ENCODE data around the gene BICC1.

BICC1 gene

GRCh38 chr10:58776568-58777318 is 264.1 kb downstream of the BICC1 start:
- ChIA-PET CTCF (interaction anchor here (0.7 to 3.2 kb wide), 5 partner anchors 15 to 477 kb away, joined by 3 to 29 read pairs (median 4); no protein-coding TSS in a partner anchor), POLR2A (interaction anchor here (0.7 kb wide), 1 partner anchor 18 kb away, joined by 3 read pairs; no protein-coding TSS in a partner anchor)
- TF ChIP-seq CTCF (IDR thresholded peaks at IDR 0.05; ENCODE audit: insufficient read depth, low read length, missing control alignments): no peak
- no peak for DNase-seq (ENCODE audit: low read depth, low spot score)
- H3K4me3 ChIP-seq (ENCODE audit: low read depth, low read length): no peak overlapping the region

GRCh38 chr10:58778966-58779365 is 266.3 kb downstream of the BICC1 start:
- CTCF ChIA-PET: interaction anchor here (1.0 to 5.5 kb wide), 3 partner anchors 174 to 843 kb away, joined by 3 to 26 read pairs (median 5); no protein-coding TSS in a partner anchor
- no peak for TF ChIP-seq CTCF (IDR thresholded peaks at IDR 0.05; ENCODE audit: insufficient read depth, low read length, missing control alignments)
- POLR2A ChIA-PET: no interaction called here
- DNase-seq (ENCODE audit: low read depth, low spot score): no peak
- H3K4me3 ChIP-seq (ENCODE audit: low read depth, low read length): no peak overlapping the region

- CTCF ChIA-PET: interaction anchor here (0.8 to 5.5 kb wide), 5 partner anchors 173 to 843 kb away, joined by 3 to 26 read pairs (median 3); no protein-coding TSS in a partner anchor
- H3K4me3 ChIP-seq (ENCODE audit: low read depth, low read length): no peak overlapping the region
- DNase-seq (ENCODE audit: low read depth, low spot score): no peak
- TF ChIP-seq CTCF (IDR thresholded peaks at IDR 0.05; ENCODE audit: insufficient read depth, low read length, missing control alignments): no peak
- POLR2A ChIA-PET: no interaction called here
Observed at GRCh38 chr10:58779594-58779993, 266.9 kb downstream of the BICC1 start.

GRCh38 chr10:58780476-58780875 is 267.8 kb downstream of the BICC1 start:
- CTCF ChIA-PET: interaction anchor here (1.1 to 5.5 kb wide), 13 partner anchors 12 to 842 kb away, joined by 3 to 26 read pairs (median 5); no protein-coding TSS in a partner anchor
- TF ChIP-seq CTCF (IDR thresholded peaks at IDR 0.05; ENCODE audit: insufficient read depth, low read length, missing control alignments): no peak
- POLR2A ChIA-PET: no interaction called here
- H3K4me3 ChIP-seq (ENCODE audit: low read depth, low read length): no peak overlapping the region
- no peak for DNase-seq (ENCODE audit: low read depth, low spot score)

GRCh38 chr10:58781873-58782488 is 269.3 kb downstream of the BICC1 start:
- POLR2A ChIA-PET: no interaction called here
- no peak for DNase-seq (ENCODE audit: low read depth, low spot score)
- H3K4me3 ChIP-seq (ENCODE audit: low read depth, low read length): no peak overlapping the region
- no peak for TF ChIP-seq CTCF (IDR thresholded peaks at IDR 0.05; ENCODE audit: insufficient read depth, low read length, missing control alignments)
- CTCF ChIA-PET: interaction anchor here (0.7 to 5.5 kb wide), 33 partner anchors 10 to 841 kb away, joined by 3 to 26 read pairs (median 5); no protein-coding TSS in a partner anchor

All from AG04449 (cell line).